Stimulated activated CD8-positive, alpha-beta memory T cell treated with anti-CD3 and anti-CD28 coated beads, Interleukin-12 subunit alpha, Interleukin-12 subunit beta, amount 100 ng/mL, for 4 hours (primary cell): Measurements from ENCODE around the gene ALMS1.
"Not testable (repeated sequence)": the region's sequence is repeated elsewhere in the genome, so short reads cannot be mapped to it uniquely, and the experiment has no call there.

Experiments
- DNase-seq: peaks from one replicate; pipeline ENCODE4 v3.0.0-alpha.2; 2020; ENCODE audit warnings: low read depth

Gene ALMS1

GRCh38 chr2:73402386-73403103 is 16.9 kb downstream of the ALMS1 start:
- DNase-seq, result no peak

DNA sequence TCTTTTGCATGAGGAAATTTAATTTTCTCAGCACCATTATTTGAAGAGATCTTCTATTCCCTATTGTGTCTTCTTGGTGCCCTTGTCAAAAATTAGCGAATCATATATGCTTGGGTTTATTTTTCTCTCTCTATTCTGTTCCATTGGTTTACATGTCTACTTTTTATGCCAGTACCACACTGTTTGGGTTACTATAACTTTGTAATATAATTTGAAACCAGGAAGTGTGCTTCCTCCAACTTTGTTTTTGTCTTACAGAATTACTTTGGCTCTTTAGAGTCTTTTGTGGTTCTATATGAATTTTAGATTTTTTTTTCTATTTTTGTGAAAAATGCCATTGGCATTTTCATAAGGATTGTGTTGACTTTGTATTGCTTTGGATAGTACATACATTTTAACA is 17.6 kb downstream of the ALMS1 start:
- no peak for DNase-seq

- DNase-seq, result no peak
Observed at GRCh38 chr2:73404409-73404808, 18.8 kb downstream of the ALMS1 start.

DNA sequence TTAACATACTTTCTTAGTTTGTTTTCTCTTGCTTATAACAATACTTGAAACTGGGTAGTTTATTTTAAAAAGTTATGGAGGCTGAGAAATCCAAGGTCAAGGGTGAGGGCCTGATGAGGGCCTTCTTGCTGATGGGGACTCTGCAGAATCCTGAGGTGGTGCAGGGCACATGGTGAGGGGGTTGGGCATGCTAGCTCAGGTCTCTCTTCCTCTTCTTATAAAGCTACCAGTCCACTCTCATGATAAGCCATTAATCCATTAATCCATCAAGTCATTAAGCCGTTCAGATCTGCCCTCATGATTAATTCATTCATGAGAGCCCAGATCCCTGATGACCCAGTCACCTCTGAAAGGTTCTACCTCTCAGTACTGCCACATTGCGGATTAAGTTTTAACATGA is 21.4 kb downstream of the ALMS1 start:
- no peak for DNase-seq

- DNase-seq, result no peak
Observed at GRCh38 chr2:73408198-73408597, 22.6 kb downstream of the ALMS1 start.

DNA sequence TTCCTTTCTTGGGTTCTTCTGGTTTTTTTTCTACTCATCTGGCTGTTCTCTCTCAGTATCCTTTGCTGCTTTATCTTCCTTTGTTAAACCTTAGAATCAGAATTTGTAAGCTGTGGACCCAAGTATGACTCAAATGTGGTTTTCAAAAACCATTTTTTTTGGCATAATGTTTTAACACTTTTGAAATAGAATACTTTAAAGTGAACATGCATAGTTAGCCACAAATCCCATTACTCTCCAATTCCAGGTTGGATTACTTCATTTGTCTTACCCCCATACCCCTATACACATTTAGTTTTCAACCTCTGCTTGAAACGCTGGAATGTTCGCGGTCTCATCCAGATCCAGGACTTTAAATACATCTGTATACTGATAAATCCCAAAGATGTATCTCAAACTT is 29.1 kb downstream of the ALMS1 start:
- DNase-seq, result no peak

- DNase-seq, result no peak
Observed at GRCh38 chr2:73415906-73416305, 30.3 kb downstream of the ALMS1 start.

GRCh38 chr2:73418343-73418742 is 32.7 kb downstream of the ALMS1 start:
- DNase-seq, result no peak

DNA sequence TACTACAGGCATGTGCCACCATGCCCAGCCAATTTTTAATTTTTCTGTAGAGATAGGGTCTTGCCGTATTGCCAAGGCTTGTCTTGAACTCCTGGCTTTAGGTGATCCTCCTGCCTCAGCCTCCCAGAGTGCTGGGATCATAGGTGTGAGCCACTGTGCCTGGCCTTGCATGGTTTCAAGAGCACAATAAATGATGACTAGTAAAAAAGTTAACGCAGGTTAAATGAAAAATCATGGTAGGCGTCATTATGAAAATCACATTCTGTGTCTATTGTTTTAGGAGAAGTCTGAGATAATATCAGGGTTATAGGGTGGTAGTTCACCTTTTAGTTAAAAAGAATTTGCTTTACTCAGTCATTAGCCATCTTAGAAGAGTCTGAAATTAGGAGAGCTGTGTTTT is 38.3 kb downstream of the ALMS1 start:
- no peak for DNase-seq

GRCh38 chr2:73426176-73426575 is 40.5 kb downstream of the ALMS1 start:
- DNase-seq, result no peak

GRCh38 chr2:73436019-73436418 is 50.4 kb downstream of the ALMS1 start:
- DNase-seq, result no peak

- DNase-seq, result no peak
Observed at GRCh38 chr2:73444202-73444601, 58.6 kb downstream of the ALMS1 start.

DNA sequence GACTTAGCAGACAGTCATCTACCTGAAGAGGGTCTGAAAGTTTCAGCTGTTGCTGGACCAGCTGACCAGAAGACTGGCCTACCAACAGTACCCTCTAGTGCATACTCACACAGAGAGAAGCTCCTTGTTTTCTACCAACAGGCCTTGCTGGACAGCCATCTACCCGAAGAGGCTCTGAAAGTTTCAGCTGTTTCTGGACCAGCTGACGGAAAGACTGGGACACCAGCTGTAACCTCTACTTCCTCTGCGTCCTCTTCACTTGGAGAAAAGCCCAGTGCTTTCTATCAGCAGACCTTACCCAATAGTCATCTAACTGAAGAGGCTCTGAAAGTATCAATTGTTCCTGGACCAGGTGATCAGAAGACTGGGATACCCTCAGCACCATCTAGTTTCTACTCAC is 63.2 kb downstream of the ALMS1 start:
- DNase-seq, result no peak

GRCh38 chr2:73449404-73449803 is 63.8 kb downstream of the ALMS1 start:
- DNase-seq, result no peak

- DNase-seq, result no peak
Observed at GRCh38 chr2:73451263-73451972, 65.8 kb downstream of the ALMS1 start.

DNA sequence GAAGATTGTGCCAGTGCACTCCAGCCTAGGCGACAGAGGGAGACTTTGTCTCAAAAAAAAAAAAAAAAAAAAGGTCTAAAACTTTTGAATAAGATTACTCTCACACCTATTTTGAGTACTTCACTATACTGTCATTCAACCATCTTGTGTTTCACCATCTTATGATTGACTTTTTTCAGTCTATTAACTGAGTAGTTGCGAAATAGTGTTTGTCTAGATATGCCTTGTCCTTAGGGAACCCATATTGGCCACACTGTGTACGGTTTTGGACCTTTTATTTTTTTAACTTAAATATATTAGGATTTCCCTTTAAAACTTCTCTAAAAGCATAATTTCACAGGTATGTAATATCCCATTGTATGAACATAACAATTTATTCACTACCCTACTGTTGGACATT is 72.3 kb downstream of the ALMS1 start:
- no peak for DNase-seq

DNA sequence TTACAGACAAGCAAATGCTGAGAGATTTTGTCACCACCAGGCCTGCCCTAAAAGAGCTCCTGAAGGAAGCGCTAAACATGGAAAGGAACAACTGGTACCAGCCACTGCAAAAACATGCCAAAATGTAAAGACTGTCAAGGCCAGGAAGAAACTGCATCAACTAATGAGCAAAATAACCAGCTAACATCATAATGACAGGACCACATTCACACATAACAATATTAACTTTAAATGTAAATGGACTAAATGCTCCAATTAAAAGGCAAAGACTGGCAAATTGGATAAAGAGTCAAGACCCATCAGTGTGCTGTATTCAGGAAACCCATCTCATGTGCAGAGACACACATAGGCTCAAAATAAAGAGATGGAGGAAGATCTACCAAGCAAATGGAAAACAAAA is 76.8 kb downstream of the ALMS1 start:
- DNase-seq, result not testable (repeated sequence)

DNA sequence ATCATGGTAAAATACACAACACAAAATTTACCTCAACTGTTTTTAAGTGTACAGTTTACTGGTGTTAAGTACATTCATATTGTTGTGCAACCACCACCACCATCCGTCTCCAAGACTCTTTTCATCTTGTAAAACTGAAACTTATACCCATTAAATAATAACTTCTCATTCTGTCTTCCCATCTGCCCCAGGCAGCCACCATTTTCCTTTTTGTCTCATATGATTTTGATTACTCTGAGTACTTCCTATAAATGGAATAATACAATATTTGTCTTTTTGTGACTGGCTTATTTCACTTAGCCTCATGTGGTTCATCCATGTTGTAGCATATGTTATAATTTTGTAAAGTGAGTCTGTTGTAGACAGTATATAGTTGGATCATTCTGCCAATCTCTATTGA is 82.7 kb downstream of the ALMS1 start:
- no peak for DNase-seq

DNA sequence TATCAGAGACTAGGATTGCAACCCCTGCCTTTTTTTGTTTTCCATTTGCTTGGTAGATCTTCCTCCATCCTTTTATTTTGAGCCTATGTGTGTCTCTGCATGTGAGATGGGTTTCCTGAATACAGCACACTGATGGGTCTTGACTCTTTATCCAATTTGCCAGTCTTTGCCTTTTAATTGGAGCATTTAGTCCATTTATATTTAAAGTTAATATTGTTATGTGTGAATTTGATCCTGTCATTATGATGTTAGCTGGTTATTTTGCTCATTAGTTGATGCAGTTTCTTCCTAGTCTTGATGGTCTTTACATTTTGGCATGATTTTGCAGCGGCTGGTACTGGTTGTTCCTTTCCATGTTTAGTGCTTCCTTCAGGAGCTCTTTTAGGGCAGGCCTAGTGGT is 98.2 kb downstream of the ALMS1 start:
- DNase-seq, result not testable (repeated sequence)

GRCh38 chr2:73487112-73487657 is 101.5 kb downstream of the ALMS1 start:
- DNase-seq, result no peak

DNA sequence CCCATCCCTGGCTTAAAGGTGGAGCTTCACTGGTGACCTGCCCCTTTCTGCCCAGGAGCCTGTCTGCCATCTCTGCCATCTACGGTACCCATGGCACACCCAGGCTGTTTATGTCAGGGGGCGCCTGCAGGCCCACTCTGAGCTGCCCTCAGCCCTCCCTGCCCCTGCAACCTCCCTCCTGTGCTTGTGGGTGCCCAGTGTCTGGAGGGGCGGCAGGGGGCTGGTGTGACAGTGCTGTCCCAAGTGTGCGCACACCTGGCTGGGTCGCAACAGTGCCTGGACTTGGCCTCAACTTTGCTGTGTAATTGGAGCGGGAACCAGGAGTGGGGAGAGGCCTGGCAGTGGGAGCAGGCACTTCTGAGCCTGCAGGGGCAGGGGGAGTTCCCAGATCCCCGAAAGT is 102.4 kb downstream of the ALMS1 start:
- DNase-seq, result no peak

GRCh38 chr2:73489053-73489452 is 103.4 kb downstream of the ALMS1 start:
- no peak for DNase-seq

DNA sequence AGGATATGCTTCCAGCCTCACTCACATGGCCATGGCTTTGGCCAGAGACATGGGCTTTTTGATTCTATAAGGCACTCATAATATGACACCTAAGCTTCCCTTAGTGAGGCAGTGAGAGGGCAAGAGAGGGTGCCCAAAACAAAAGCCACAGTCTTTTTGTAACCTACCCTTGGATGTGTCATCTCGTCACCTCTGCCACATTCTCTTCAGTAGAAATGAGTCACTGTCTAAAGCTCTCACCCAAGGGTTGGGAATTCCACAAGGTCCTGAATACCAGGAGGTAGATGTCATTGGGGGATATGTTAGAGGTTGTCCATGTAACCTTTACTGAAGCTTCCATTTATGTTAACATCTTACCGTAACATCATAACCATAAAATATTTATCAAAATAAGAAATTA is 108.4 kb downstream of the ALMS1 start:
- no peak for DNase-seq
